ENCODE measurements around the gene DELE1.

Gene DELE1

DNA sequence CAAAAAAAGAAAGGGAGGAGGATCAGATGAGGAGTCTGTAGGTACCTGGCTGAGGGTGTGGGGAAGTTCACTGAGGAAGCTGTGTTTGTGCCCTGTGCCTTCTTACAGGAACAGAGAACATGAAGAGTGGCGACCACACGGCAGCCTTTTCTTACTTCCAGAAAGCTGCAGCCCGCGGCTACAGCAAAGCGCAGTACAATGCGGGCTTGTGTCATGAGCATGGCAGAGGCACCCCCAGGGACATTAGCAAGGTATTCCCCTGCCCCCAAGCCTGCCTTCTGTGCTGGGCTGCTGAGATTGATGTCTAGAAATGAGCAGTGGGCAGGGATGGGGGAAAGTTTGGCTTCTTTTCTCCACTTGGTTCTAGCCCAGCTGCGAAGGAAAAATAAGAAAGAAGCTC, 9.5 kb downstream of the DELE1 start:
- Mint-ChIP-seq H3K4me3 (no peak overlapping the region), H3K9me3 (no peaks in the 10 kb centered on the region), H3K27ac (no peak overlapping the region), H3K27me3 (no peaks in the 10 kb centered on the region), H3K36me3 (peaks cover 18% of the 10 kb centered on the region), H3K4me1 (peaks cover under 1% of the 10 kb centered on the region)

DNA sequence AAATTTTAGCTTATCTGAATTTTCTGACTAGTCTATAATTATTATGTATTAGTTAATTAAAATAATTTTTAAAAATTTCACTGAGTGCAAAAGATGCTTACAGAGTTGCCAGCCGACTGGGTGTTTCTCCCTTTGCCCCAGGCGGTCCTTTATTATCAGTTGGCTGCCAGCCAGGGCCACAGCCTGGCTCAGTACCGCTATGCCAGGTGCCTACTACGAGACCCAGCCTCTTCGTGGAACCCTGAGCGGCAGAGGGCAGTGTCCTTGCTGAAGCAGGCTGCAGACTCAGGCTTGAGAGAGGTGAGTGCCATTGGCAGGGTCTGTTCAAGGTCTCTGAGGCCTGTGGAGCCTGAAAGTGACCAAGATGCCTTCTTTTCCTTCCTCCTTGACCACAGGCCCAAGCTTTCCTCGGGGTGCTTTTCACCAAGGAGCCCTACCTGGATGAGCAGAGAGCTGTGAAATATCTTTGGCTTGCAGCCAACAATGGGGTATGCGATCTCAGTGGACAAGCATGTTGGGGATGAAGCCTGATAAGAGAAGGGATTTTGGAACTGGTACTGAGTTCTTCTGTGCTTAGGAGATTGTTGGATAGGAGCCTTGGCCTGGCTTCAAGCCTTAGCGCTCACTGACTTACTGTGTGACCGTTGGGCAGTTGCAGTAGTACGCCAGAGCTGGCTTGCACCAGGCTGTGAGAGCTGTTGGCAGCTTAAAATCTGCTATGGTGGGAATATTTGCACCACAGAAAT, 10.6 kb downstream of the DELE1 start:
- no peak overlapping the region for H3K27ac Mint-ChIP-seq
- H3K4me3 Mint-ChIP-seq = no peak overlapping the region
- H3K36me3 Mint-ChIP-seq = peaks cover 14% of the 10 kb centered on the region
- H3K4me1 Mint-ChIP-seq = no peaks in the 10 kb centered on the region
- no peaks in the 10 kb centered on the region for H3K9me3 Mint-ChIP-seq
- H3K27me3 Mint-ChIP-seq = no peaks in the 10 kb centered on the region

- no peaks in the 10 kb centered on the region for H3K27me3 Mint-ChIP-seq
- no peak overlapping the region for H3K4me3 Mint-ChIP-seq
- H3K27ac Mint-ChIP-seq = peak overlapping the region; percentile 27
- no peaks in the 10 kb centered on the region for H3K9me3 Mint-ChIP-seq
- H3K4me1 Mint-ChIP-seq = peaks cover 4% of the 10 kb centered on the region
- peaks cover 16% of the 10 kb centered on the region for H3K36me3 Mint-ChIP-seq
These were observed 11.9 kb downstream of the DELE1 start for GRCh38 chr5:141935538-141935937.

DNA sequence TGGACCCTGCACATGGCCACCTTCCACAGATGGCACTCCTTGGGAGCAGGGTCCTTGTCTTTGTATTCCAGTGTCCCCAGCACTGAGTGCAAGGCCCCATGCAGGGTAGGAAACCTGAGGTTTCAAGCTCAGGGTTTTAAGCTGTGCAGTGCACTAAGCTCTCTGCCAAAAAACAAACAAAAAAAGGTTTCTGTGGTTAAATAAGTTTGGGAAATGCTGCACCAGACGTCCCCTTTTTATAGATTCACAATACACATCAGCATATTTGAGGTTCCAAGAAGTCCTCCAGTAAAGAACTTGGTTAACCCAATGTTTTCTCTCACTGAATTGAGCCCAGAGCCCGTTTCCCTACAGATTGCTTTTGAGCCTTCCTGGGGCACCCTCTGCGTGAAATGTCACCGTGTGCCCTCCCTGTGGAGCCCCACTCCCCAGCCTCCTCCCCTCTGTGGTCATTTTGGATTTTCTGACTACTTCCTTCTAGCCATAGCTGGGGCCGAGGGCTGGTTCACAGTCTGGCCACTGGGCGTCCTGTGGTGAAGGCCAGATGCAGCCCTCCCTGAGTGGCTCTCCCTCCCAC, 17.1 kb downstream of the DELE1 start:
- Mint-ChIP-seq H3K4me3 (no peak overlapping the region), H3K36me3 (peaks cover 5% of the 10 kb centered on the region), H3K4me1 (peaks cover 14% of the 10 kb centered on the region), H3K9me3 (no peaks in the 10 kb centered on the region), H3K27me3 (no peaks in the 10 kb centered on the region), H3K27ac (peak overlapping the region; percentile 77)

GRCh38 chr5:141941307-141941706, 17.6 kb downstream of the DELE1 start:
- H3K36me3 Mint-ChIP-seq = peaks cover 2% of the 10 kb centered on the region
- no peak overlapping the region for H3K27ac Mint-ChIP-seq
- no peaks in the 10 kb centered on the region for H3K9me3 Mint-ChIP-seq
- H3K27me3 Mint-ChIP-seq = no peaks in the 10 kb centered on the region
- no peak overlapping the region for H3K4me3 Mint-ChIP-seq
- H3K4me1 Mint-ChIP-seq = peaks cover 14% of the 10 kb centered on the region

GRCh38 chr5:141941779-141942178, 18.1 kb downstream of the DELE1 start:
- H3K27ac Mint-ChIP-seq = no peak overlapping the region
- peaks cover 14% of the 10 kb centered on the region for H3K4me1 Mint-ChIP-seq
- peaks cover 2% of the 10 kb centered on the region for H3K36me3 Mint-ChIP-seq
- no peaks in the 10 kb centered on the region for H3K27me3 Mint-ChIP-seq
- H3K9me3 Mint-ChIP-seq = no peaks in the 10 kb centered on the region
- no peak overlapping the region for H3K4me3 Mint-ChIP-seq

DNA sequence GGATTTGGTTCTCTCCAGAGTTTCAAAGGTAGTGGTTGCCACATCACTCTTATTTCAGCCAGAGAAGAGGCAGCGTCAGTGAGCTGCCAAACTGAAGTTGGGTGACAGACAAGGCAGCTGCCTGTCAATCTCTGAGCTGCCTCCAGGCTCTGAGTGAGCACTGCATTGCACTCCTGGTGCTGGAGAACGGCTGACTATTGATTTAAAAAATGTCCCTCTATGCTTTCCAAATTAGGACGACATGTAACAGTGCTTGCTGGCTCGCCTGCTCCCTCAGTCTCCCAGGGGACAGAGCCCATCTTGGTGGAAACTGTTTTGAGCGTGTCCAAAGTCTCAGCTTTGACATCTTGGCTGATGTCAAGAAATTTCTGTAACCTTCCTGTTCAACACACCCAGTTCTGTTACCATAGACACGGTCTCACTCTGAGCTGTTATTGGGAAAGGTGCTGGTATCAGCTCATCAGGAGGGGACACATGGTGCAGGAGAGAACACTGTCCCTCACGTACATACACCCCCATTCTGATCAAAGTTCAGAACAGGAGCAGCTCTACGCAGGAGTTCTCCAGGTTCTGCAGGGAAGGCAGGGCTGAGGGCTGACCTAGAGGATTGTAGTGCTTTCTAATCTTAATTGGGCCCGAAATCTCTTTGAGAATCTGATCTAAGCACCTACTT, 18.6 kb downstream of the DELE1 start:
- H3K36me3 Mint-ChIP-seq = peaks cover 2% of the 10 kb centered on the region
- no peaks in the 10 kb centered on the region for H3K27me3 Mint-ChIP-seq
- H3K4me3 Mint-ChIP-seq = no peak overlapping the region
- no peak overlapping the region for H3K27ac Mint-ChIP-seq
- H3K4me1 Mint-ChIP-seq = peaks cover 14% of the 10 kb centered on the region
- no peaks in the 10 kb centered on the region for H3K9me3 Mint-ChIP-seq

DNA sequence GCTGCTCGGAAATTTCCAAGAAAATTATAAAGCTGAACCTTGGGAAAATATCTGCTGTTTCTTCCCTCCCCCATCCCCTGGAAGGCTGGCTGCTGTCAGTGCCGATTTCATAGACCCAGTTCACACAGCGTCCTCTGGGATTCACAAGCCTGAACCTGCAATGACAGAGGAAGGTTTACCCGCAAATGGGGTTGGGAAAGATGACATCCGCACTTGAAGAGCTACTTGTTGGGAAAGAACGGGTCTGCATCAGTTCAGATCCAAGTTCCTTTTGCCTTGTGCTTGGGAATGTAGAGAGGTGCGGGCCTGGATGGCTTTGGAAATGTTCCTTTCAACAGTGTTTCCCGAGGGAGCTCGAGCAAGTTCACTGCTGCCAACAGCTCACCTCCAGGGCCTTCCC, 20.4 kb downstream of the DELE1 start:
- H3K36me3 Mint-ChIP-seq = peaks cover 2% of the 10 kb centered on the region
- H3K9me3 Mint-ChIP-seq = no peaks in the 10 kb centered on the region
- H3K27me3 Mint-ChIP-seq = no peaks in the 10 kb centered on the region
- H3K27ac Mint-ChIP-seq = no peak overlapping the region
- H3K4me3 Mint-ChIP-seq = no peak overlapping the region
- peaks cover 14% of the 10 kb centered on the region for H3K4me1 Mint-ChIP-seq

DNA sequence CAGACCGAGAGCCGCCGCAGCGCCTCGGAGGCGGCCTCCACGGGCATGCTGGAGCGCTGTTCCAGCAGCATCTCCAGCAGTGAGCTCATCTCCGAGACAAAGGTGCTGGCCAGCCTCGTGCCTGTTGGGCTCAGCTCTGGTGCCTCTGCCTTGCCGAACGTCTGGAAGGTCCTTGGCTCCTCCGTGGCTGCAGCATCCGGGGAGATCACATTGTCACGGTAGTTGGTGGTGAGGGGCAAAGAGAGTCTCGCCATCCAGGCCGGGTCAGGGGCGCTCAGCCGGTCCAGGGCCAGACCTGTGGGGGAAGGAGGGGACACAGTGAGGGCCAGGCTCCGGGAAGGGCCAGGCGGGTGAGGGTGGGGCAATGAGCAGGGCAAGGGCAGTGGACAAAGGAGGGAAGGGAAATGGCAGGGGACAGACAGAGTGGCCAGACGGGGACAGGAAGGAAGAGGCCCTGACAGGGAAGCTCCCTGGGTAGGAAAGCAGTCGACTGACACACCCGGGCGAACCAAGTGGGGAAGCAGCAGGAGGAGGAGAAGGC, 21.9 kb downstream of the DELE1 start:
- Mint-ChIP-seq H3K4me3 (no peak overlapping the region), H3K9me3 (no peaks in the 10 kb centered on the region), H3K27ac (peak overlapping the region; percentile 51), H3K4me1 (peaks cover 10% of the 10 kb centered on the region), H3K36me3 (no peaks in the 10 kb centered on the region), H3K27me3 (no peaks in the 10 kb centered on the region)

- Mint-ChIP-seq H3K27ac (no peak overlapping the region), H3K36me3 (no peaks in the 10 kb centered on the region), H3K4me3 (no peak overlapping the region), H3K9me3 (no peaks in the 10 kb centered on the region), H3K4me1 (peaks cover 11% of the 10 kb centered on the region), H3K27me3 (no peaks in the 10 kb centered on the region)
These were observed 23.6 kb downstream of the DELE1 start for GRCh38 chr5:141947316-141947715.

DNA sequence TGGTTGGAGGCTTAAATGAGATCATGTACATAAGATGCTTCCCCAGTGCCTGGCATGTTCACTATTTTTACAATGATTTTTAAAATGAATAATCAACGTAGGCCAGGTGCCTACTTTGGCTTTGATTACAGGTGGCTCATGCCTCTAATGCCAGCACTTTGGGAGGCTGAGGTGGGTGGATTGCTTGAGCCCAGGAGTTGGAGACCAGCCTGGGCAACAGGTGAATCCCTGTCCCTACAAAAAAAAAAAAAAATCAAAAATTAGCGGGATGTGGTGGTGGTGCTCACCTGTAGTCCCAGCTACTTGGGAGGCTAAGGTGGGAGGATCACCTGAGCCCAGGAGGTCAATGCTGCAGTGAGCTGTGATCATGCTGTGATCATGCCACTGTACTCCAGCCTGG, 25.1 kb downstream of the DELE1 start:
- Mint-ChIP-seq H3K27ac (no peak overlapping the region), H3K4me3 (no peak overlapping the region), H3K9me3 (no peaks in the 10 kb centered on the region), H3K27me3 (no peaks in the 10 kb centered on the region), H3K4me1 (peaks cover 14% of the 10 kb centered on the region), H3K36me3 (no peaks in the 10 kb centered on the region)

DNA sequence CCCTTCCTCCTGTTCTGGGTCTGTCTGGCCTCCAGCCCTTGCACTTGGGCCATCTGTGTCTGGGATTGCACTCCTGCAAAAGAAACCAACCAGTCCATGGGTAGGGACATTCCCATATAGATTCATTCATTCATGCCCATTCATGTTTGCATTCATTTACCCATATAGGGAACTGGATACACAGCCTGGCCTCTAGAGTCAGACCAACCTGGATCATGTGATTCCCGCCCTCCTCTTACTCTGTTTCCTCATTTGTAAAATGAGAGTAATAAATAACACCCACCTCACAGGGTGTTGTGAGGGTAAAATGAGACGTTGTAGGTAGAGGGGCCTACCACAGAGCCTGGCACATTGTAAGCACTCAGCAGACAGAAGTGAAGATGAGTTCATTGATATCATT, 25.8 kb downstream of the DELE1 start:
- no peaks in the 10 kb centered on the region for H3K27me3 Mint-ChIP-seq
- no peaks in the 10 kb centered on the region for H3K9me3 Mint-ChIP-seq
- no peaks in the 10 kb centered on the region for H3K36me3 Mint-ChIP-seq
- no peak overlapping the region for H3K4me3 Mint-ChIP-seq
- peaks cover 19% of the 10 kb centered on the region for H3K4me1 Mint-ChIP-seq
- no peak overlapping the region for H3K27ac Mint-ChIP-seq

GRCh38 chr5:141950207-141951005, 26.7 kb downstream of the DELE1 start:
- Mint-ChIP-seq H3K27ac (no peak overlapping the region), H3K36me3 (no peaks in the 10 kb centered on the region), H3K9me3 (no peaks in the 10 kb centered on the region), H3K27me3 (no peaks in the 10 kb centered on the region), H3K4me1 (peaks cover 20% of the 10 kb centered on the region), H3K4me3 (no peak overlapping the region)

GRCh38 chr5:141951332-141951781, 27.7 kb downstream of the DELE1 start:
- H3K4me1 Mint-ChIP-seq = peaks cover 20% of the 10 kb centered on the region
- H3K9me3 Mint-ChIP-seq = no peaks in the 10 kb centered on the region
- H3K36me3 Mint-ChIP-seq = no peaks in the 10 kb centered on the region
- H3K27me3 Mint-ChIP-seq = no peaks in the 10 kb centered on the region
- H3K27ac Mint-ChIP-seq = no peak overlapping the region
- H3K4me3 Mint-ChIP-seq = no peak overlapping the region

- Mint-ChIP-seq H3K27ac (no peak overlapping the region), H3K9me3 (no peaks in the 10 kb centered on the region), H3K4me1 (peaks cover 20% of the 10 kb centered on the region), H3K36me3 (no peaks in the 10 kb centered on the region), H3K4me3 (no peak overlapping the region), H3K27me3 (no peaks in the 10 kb centered on the region)
These were observed 28.3 kb downstream of the DELE1 start for GRCh38 chr5:141952020-141952419.
